Measurements from ENCODE around the gene ADRA2C.
"Not testable (repeated sequence)": the region's sequence is repeated elsewhere in the genome, so short reads cannot be mapped to it uniquely, and the experiment has no call there.

The ADRA2C gene

DNA sequence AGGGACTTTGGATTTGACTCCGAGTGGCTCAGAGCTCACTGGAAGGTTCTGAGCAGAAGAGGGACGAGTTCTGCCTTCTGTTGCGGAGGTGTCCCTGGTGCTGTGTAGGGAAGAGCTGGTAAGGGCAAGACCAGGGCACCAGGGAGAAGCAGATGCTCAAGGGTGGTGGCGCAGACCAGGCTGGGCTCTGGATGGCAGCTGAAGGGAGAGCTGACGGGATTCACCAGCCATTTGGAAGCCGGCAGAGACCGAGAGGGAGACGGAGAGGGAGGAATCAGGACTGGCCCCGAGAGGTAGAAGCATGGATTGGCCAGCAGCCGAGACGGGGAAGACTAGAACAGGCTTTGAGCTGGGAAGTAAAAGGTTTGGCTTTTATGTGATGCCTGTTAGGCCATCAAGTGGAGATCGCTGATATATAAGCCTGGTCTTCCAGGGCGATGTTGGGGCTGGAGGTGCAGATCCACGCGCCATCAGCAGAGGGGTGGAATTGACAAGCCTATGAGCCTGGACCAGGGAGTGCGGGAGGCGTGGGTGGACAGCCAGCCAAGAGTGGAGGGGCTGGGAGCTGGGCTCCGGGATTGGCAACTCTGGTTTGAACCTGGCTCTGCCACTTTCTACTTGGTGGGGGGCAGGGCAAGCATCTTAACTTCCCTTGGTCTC, 43.4 kb downstream of the ADRA2C start:
- no peaks in the 10 kb centered on the region for H3K36me3 ChIP-seq (ENCODE audit: insufficient read depth, low read length)
- H3K4me1 ChIP-seq (ENCODE audit: insufficient read depth, low read length) = peaks cover 10% of the 10 kb centered on the region
- 91% methylated on average over 18 of the region's 18 CpGs for WGBS
- peaks cover 7% of the 10 kb centered on the region; the same call in 1 of the 2 replicates for H3K27me3 ChIP-seq (ENCODE audit: insufficient read depth, low read length)
- H3K9me3 ChIP-seq (ENCODE audit: insufficient read depth, low read depth, low read length) = no peaks in the 10 kb centered on the region
- H3K9ac ChIP-seq (ENCODE audit: low read depth, low read length) = no peak overlapping the region
- H3K4me3 ChIP-seq (ENCODE audit: low read length) = no peak overlapping the region
- no peak overlapping the region for H3K27ac ChIP-seq (ENCODE audit: low read depth, low read length)

DNA sequence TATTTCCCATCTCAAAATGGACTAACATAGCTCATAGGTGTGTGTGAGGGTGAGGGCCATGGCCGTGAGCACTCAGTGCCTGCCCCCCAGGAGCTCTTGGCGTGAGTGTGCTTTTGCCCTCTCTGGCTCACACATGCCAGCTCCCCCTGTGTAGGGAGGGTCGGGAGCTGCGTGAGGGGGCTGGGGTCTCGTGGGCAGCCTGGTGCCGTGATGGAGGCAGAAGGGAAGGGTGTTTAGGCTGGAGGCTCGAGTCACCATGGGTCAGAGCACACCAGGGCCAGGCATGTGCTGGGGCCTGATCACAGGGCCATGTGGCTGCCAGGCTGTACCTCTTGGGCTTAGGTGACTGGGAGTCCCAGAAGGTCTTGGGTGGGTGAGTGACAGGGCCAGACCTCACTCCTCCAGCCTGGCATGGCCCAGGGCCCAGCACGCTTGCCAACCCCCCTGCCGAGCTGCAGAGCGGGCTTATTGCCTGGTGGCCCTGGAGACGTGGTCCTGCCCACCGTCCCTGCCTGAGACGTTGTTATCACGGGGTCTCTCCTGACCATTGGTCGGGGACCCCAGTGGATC, 44.0 kb downstream of the ADRA2C start:
- Histone ChIP-seq H3K4me3 (ENCODE audit: low read length) (no peak overlapping the region), H3K27ac (ENCODE audit: low read depth, low read length) (no peak overlapping the region), H3K27me3 (ENCODE audit: insufficient read depth, low read length) (peaks cover 7% of the 10 kb centered on the region; the same call in 1 of the 2 replicates), H3K4me1 (ENCODE audit: insufficient read depth, low read length) (peaks cover 10% of the 10 kb centered on the region), H3K9me3 (ENCODE audit: insufficient read depth, low read depth, low read length) (no peaks in the 10 kb centered on the region), H3K36me3 (ENCODE audit: insufficient read depth, low read length) (no peaks in the 10 kb centered on the region), H3K9ac (ENCODE audit: low read depth, low read length) (no peak overlapping the region)
- WGBS = 90% methylated on average over 15 of the region's 15 CpGs

DNA sequence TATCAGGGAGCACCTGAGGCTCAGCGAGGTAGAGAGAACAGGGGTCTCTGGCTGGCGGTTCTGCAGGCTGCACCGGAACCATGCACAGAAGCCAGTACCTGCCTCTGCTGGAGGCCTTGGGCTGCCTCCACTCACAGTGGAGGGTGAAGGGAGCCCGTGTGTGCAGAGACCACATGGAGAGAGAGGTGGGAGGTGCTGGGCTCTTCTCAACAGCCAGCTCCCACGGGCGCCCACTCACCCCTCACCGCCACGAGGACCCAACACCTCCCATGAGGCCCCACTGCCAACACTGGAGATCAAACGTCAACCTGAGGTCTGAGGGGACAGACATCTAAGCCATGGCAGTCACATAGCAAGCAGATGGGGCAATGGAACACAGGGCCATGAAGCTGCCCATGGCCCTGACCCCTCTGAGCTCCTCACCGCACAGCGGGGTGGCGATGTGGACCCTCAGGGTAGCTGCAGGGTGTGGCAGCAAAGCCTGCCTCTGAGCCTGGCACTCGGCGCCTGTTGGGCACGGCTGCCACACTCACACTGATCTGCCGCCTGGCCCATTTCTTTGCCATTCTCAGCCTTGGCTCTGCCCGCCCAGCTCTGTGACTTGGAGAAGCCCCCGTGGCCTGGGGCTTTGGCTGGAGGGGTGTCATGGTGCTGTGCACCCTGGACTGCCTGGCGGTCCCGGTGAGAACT, 44.8 kb downstream of the ADRA2C start:
- Histone ChIP-seq H3K27ac (ENCODE audit: low read depth, low read length) (no peak overlapping the region), H3K4me3 (ENCODE audit: low read length) (no peak overlapping the region), H3K27me3 (ENCODE audit: insufficient read depth, low read length) (peaks cover 7% of the 10 kb centered on the region; the same call in 1 of the 2 replicates), H3K9me3 (ENCODE audit: insufficient read depth, low read depth, low read length) (no peaks in the 10 kb centered on the region), H3K36me3 (ENCODE audit: insufficient read depth, low read length) (no peaks in the 10 kb centered on the region), H3K9ac (ENCODE audit: low read depth, low read length) (no peak overlapping the region), H3K4me1 (ENCODE audit: insufficient read depth, low read length) (peaks cover 10% of the 10 kb centered on the region)
- WGBS = 95% methylated on average over 19 of the region's 20 CpGs

DNA sequence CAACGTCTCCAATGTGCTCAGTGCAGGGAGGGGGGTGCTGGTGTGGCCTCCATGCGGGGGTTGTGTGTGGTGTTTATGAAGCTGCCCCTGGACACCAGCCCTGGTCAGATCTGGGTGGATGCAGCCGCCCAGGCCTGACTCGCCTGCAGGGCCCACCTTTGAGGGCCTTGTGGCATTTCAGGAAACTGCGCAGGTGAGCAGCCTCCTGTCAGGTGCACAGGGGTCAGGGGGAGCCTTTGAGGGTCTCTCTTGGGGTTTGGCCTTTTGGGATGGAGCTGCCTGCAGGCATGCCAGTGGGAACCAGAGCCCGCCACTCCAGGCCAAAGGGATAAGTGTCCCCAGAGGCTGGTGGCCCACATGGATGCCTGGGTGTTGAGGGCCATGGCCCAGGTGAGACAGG, 45.4 kb downstream of the ADRA2C start:
- WGBS = 89% methylated on average over 6 of the region's 6 CpGs
- no peaks in the 10 kb centered on the region for H3K9me3 ChIP-seq (ENCODE audit: insufficient read depth, low read depth, low read length)
- H3K9ac ChIP-seq (ENCODE audit: low read depth, low read length) = no peak overlapping the region
- no peak overlapping the region for H3K4me3 ChIP-seq (ENCODE audit: low read length)
- H3K4me1 ChIP-seq (ENCODE audit: insufficient read depth, low read length) = peaks cover 10% of the 10 kb centered on the region
- H3K27me3 ChIP-seq (ENCODE audit: insufficient read depth, low read length) = peaks cover 7% of the 10 kb centered on the region; the same call in 1 of the 2 replicates
- no peaks in the 10 kb centered on the region for H3K36me3 ChIP-seq (ENCODE audit: insufficient read depth, low read length)
- H3K27ac ChIP-seq (ENCODE audit: low read depth, low read length) = no peak overlapping the region

DNA sequence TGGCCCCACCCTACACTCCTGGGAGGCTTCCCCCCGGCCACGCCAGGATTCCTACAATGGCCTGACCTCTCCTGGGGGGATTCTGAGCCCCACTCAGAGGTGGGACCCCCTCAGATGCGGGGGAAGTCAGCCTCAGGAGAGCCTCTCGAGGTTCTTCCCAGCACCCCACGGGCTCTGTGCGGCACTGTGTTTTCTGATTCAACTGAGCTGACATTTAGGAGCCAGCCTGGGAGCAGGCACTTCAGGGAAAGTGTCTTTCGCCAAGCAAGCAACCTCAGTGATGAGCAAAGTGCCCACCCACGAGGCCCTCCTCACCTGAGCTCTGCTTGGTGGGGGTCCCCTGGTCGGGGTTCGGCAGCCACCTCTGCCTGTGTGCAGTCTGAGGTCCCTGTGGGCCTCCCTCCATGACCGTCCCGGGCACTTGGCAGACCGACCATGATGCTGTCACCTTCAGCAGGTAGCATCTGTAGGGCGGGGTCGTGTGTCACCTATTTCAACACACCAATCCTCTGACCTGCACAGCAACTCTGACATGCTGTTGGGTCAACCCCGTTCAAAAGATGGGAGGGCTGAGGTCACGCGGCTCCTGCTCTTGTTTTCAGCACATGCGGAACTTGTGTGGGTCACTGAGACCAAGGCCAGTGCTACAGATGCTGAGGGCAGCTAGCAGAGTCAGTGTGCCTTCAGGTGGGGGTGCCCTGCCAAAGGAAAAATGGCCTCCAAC, 46.2 kb downstream of the ADRA2C start:
- Histone ChIP-seq H3K4me3 (ENCODE audit: low read length) (no peak overlapping the region), H3K9me3 (ENCODE audit: insufficient read depth, low read depth, low read length) (0 out of 2 replicates have a peak, but pooled peaks cover 2% of the 10 kb centered on the region), H3K36me3 (ENCODE audit: insufficient read depth, low read length) (no peaks in the 10 kb centered on the region), H3K27ac (ENCODE audit: low read depth, low read length) (no peak overlapping the region), H3K4me1 (ENCODE audit: insufficient read depth, low read length) (peaks cover 9% of the 10 kb centered on the region), H3K27me3 (ENCODE audit: insufficient read depth, low read length) (peaks cover 7% of the 10 kb centered on the region; the same call in 1 of the 2 replicates), H3K9ac (ENCODE audit: low read depth, low read length) (no peak overlapping the region)
- WGBS = 92% methylated on average over 19 of the region's 19 CpGs

DNA sequence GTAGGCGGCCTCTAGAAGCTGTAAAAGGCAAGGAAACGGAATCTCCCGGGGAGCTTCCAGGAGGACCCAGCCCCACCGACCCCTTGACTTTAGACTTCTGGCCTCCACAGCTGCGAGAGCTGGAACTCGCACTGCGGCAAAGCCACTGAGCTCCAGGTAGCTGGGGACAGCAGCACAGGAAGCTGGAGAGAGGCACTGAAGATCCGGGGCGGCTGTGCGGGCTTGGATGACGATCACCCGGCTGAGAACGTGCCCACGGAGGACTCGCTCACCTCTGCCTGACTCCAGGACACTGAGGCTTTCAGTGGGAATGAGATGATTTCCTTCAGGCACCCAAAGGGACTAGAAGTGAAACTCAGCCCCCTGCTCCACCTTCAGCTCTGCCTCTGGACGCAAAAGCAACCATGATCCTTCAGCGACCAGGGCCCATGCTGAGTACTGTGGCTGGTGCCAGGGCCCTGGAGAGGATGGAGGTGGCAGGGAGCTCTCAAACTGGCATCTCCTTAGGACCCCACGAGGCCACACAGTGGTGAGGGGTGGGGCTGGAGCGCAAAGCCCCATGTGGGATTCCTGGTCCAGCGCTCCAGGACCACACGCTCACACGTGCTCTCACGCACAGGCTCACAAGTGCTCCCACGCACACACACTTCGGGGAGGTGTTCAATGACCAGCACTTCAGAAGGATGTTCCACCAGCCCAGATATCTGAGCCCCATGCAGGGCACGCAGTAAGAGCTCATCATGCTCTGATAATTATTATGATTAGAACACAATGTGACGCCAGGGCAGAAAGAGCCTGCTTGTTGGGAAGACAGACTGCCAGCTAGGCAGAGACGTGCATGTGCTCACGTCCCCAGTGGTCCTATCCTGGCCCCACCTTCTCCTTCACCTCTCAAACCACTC, 47.2 kb downstream of the ADRA2C start:
- Histone ChIP-seq H3K27me3 (ENCODE audit: insufficient read depth, low read length) (peaks cover 6% of the 10 kb centered on the region; the same call in 1 of the 2 replicates), H3K27ac (ENCODE audit: low read depth, low read length) (no peak overlapping the region), H3K36me3 (ENCODE audit: insufficient read depth, low read length) (no peaks in the 10 kb centered on the region), H3K9ac (ENCODE audit: low read depth, low read length) (no peak overlapping the region), H3K9me3 (ENCODE audit: insufficient read depth, low read depth, low read length) (0 out of 2 replicates have a peak, but pooled peaks cover 2% of the 10 kb centered on the region), H3K4me1 (ENCODE audit: insufficient read depth, low read length) (no peaks in the 10 kb centered on the region), H3K4me3 (ENCODE audit: low read length) (no peak overlapping the region)
- WGBS = 91% methylated on average over 29 of the region's 29 CpGs

DNA sequence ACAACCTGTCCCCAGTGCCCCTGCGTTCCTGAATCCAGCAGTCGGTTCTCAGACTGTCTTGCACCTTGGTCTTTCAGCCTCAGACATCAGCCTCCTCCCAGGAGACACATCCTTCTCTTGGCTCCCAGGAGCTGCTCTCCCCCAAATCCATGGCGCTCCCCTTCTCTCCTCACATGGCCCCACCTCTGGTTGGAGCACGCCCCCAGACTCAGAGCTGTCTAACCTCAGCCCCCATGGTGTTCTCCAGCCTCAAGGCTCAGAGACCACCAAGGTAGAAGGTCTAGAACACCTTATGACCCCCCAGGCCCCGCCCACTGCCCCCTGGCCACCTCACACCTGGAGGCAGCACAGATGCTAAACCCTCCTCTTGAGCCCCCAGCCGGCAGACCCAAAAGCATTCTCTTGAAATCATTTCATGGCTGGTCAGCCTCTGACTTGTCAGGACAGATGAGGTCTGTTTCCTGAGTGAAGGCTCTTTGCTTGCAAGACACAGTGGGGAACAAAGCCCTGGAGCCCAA, 47.9 kb downstream of the ADRA2C start:
- H3K4me3 ChIP-seq (ENCODE audit: low read length) = no peak overlapping the region
- no peak overlapping the region for H3K27ac ChIP-seq (ENCODE audit: low read depth, low read length)
- H3K36me3 ChIP-seq (ENCODE audit: insufficient read depth, low read length) = no peaks in the 10 kb centered on the region
- 90% methylated on average over 6 of the region's 6 CpGs for WGBS
- no peak overlapping the region for H3K9ac ChIP-seq (ENCODE audit: low read depth, low read length)
- H3K9me3 ChIP-seq (ENCODE audit: insufficient read depth, low read depth, low read length) = 0 out of 2 replicates have a peak, but pooled peaks cover 2% of the 10 kb centered on the region
- H3K27me3 ChIP-seq (ENCODE audit: insufficient read depth, low read length) = no peaks in the 10 kb centered on the region
- no peaks in the 10 kb centered on the region for H3K4me1 ChIP-seq (ENCODE audit: insufficient read depth, low read length)

DNA sequence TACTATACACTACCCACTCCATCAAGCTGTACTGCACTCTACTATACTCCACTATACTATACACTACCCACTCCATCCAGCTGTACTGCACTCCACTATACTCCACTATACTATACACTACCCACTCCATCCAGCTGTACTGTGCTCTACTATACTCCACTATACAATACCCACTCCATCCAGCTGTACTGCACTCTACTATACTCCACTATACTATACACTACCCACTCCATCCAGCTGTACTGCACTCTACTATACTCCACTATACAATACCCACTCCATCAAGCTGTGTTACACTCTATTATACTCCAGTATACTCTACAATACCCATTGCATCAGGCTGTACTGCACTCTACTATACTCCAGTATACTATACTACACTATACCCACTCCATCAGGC, 48.7 kb downstream of the ADRA2C start:
- H3K36me3 ChIP-seq (ENCODE audit: insufficient read depth, low read length); H3K9me3 ChIP-seq (ENCODE audit: insufficient read depth, low read depth, low read length); H3K4me3 ChIP-seq (ENCODE audit: low read length); H3K4me1 ChIP-seq (ENCODE audit: insufficient read depth, low read length); H3K27me3 ChIP-seq (ENCODE audit: insufficient read depth, low read length); H3K27ac ChIP-seq (ENCODE audit: low read depth, low read length); H3K9ac ChIP-seq (ENCODE audit: low read depth, low read length): not testable (repeated sequence)

DNA sequence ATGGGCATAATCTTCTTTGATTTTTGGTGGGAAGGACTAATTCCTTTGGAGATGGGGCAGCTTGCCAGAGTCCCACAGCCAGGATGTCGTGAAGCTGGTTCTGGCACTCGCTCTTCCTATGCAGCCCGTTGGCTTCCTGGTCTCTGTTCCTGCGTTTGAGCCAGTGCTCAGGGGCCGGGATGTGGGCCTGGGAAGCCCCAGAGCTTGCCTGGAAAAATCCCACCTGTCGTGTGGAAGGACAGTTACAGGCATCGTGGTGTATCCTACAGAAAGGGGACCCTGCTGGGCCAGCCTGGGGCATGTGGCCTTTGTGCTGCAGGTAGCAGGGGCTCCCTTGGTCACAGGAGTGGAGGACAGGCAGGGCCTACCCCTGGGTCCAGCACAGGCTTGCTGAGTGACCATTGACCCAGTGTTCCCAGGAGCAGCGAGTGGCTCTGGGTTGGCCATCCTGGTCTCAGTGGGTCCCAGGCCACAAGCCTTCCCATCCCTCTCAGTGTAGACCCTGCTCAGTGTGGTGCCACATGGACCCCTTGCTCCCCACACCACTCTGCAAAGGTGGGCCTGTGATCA, 50.2 kb downstream of the ADRA2C start:
- Histone ChIP-seq H3K27ac (ENCODE audit: low read depth, low read length) (no peak overlapping the region), H3K9ac (ENCODE audit: low read depth, low read length) (no peak overlapping the region), H3K9me3 (ENCODE audit: insufficient read depth, low read depth, low read length) (0 out of 2 replicates have a peak, but pooled peaks cover 2% of the 10 kb centered on the region), H3K27me3 (ENCODE audit: insufficient read depth, low read length) (no peaks in the 10 kb centered on the region), H3K36me3 (ENCODE audit: insufficient read depth, low read length) (no peaks in the 10 kb centered on the region), H3K4me3 (ENCODE audit: low read length) (no peak overlapping the region), H3K4me1 (ENCODE audit: insufficient read depth, low read length) (no peaks in the 10 kb centered on the region)
- WGBS = 88% methylated on average over 8 of the region's 8 CpGs

All from HUES64 (cell line).